GM12865 (cell line): ENCODE measurements around the gene RABGAP1L.

Source experiments
- DNase-seq: peaks from one replicate; pipeline ENCODE4 v3.0.0; 2010; ENCODE audit warnings: low read depth
- H3K4me3 ChIP-seq: 2 replicates; pipeline ENCODE4 v1.5.1; 2011; ENCODE audit warnings: mild to moderate bottlenecking, low read depth, low read length, control low read depth
- TF ChIP-seq, protein P1 (sequence below): IDR thresholded peaks from 2 replicates; pipeline ENCODE4 v1.5.1; 2011; ENCODE audit warnings: low read length, control low read depth, low read depth, inconsistent platforms; ENCODE audit not compliant: insufficient read depth; ENCODE audit errors: missing control alignments

RABGAP1L gene

DNA sequence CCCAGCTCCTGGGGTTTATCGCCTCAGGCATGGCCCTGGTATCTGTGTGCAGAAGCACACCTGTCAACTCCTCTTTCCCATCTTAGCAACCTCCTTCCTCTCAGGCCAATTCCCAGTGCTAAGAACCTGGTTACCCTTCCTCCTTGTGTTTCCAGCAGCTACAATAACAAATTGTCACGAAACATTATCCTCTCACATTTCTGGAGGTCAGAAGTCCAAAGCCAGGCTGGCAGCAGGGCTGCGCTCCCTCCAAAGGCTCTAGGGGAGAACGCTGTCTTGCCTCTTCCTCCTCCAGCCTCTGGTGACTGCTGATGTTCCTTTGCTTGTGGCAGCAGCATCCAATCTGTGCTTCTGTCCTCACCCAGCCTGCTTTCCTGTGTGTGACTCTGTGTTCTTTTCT, 874.6 kb downstream of the RABGAP1L start:
- no peak for DNase-seq
- TF ChIP-seq, protein P1, sequence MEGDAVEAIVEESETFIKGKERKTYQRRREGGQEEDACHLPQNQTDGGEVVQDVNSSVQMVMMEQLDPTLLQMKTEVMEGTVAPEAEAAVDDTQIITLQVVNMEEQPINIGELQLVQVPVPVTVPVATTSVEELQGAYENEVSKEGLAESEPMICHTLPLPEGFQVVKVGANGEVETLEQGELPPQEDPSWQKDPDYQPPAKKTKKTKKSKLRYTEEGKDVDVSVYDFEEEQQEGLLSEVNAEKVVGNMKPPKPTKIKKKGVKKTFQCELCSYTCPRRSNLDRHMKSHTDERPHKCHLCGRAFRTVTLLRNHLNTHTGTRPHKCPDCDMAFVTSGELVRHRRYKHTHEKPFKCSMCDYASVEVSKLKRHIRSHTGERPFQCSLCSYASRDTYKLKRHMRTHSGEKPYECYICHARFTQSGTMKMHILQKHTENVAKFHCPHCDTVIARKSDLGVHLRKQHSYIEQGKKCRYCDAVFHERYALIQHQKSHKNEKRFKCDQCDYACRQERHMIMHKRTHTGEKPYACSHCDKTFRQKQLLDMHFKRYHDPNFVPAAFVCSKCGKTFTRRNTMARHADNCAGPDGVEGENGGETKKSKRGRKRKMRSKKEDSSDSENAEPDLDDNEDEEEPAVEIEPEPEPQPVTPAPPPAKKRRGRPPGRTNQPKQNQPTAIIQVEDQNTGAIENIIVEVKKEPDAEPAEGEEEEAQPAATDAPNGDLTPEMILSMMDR, result no peak
- H3K4me3 ChIP-seq, result no peak overlapping the region

DNA sequence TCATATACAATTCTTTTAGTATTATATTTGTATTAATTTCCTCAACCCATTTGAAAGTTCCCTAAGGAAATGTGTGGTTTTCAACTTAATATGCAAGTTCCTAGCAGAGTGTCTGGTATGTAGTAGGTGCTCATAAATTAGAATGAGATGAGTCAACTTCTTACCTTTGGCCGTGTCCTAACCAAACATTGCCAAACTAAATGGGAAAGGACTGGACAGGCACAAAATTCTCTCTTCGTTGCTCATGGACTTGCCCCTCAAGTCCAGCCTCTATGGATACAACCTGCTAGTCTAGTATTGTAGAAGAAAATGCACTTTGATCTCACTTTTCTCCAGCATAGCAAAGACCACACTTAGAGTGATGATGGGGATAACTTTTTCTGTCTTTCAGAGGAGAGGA, 875.5 kb downstream of the RABGAP1L start:
- no peak for DNase-seq
- H3K4me3 ChIP-seq, result no peak overlapping the region
- TF ChIP-seq, protein P1, result no peak

DNA sequence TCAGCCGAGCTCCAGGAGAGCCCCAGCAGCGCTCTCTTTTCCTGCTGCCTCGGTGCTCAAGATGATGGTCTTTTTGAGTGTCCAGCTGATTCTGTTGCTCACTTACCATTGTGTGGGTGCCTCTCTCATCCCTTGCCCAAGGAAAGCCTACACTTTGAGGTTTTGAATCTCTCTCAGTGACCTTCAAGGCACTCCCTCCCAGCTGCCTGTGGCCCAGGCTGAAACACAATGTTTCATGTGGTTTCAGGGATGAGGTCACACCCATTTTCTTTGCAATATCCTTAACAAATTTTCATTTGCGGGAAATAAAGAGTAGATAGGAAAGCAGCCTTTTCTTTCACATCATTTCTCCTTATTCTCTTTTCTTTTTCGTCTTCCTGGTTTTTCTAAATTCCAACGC, 876.5 kb downstream of the RABGAP1L start:
- TF ChIP-seq, protein P1, result no peak
- no peak for DNase-seq
- no peak overlapping the region for H3K4me3 ChIP-seq

DNA sequence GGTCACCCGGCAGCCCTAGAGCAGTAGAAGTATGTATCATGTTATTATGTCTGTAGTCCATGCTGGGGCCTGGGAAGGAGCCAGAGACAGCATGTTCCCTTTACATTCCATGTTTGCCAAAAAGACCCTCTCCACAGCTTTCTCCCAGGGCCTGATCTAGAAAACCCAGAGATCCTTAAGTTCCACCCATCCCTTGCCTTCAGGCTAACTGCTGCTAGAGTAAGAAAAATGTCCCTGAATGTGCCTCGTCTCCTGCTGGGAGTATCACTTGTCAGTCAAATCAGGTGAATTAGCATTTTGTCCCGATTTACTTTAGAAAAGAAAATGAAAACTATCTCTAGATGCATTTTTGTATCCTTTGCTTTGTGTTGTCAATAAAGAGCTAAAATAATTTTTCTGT, 877.2 kb downstream of the RABGAP1L start:
- TF ChIP-seq, protein P1, result no peak
- no peak for DNase-seq
- no peak overlapping the region for H3K4me3 ChIP-seq

DNA sequence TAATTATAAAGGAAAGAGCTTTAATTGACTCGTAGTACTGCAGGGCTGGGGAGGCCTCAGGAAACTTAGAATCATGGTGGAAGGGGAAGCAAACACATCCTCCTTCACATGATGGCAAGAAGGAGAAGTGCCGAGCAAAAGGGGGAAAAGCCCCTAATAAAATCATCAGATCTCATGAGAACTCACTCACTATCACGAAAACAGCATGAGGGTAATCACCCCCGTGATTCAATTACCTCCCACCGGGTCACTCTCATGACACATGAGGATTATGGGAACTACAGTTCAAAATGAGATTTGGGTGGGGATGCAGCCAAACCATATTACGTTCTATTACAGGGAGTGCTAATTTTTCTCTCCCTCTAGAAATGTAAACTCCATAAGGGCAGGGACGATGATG, 878.1 kb downstream of the RABGAP1L start:
- DNase-seq, result no peak
- TF ChIP-seq, protein P1, result no peak
- no peak overlapping the region for H3K4me3 ChIP-seq

DNA sequence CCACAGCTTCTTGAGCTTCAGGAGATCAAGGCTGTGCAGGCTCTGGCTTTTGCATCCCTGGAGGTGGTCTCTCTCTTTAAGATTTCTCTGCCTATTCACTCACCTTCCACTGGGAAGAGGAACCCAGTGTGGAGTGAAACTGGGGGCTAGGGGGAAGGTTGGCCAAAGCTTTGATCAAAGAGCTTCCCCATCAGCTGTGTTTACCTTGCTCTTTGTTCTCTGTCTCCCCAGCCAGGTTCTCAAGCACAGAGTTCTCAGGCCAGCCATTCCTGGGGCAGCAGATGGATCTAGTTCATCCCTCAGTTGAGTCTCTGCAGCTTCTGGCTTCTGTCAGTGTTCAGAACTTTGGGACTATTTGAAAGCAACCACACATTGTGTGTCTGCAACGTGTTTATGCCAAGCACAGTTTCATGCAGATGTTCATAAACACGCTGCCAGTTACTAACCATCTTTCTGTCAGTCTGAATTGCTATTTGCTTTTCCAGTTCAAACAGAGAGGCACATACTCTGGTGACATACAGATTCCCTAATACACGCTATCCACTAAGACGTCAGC, 881.1 kb downstream of the RABGAP1L start:
- DNase-seq, result no peak
- H3K4me3 ChIP-seq, result no peak overlapping the region
- TF ChIP-seq, protein P1, result no peak

DNA sequence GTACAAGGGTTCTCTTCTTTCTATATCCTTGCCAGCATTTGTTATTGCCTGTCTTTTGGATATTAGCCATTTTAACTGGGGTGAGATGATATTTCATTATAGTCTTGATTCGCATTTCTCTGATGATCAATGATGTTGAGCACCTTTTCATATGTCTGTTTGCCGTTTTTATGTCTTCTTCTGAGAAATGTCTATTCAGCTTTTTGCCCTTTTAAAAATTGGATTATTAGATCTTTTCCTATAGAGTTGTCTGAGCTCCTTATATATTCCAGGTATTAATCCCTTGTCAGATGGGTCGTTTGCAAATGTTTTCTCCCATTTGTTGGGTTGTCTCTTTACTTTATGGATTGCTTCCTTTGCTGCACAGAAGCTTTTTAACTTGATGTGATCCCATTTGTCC, 883.3 kb downstream of the RABGAP1L start:
- TF ChIP-seq, protein P1, result no peak
- no peak overlapping the region for H3K4me3 ChIP-seq
- no peak for DNase-seq
